GM21528 (cell line): ENCODE measurements around the gene TWF2.

Experiments used
- ATAC-seq: cut with Tn5 transposase; IDR thresholded peaks from one replicate; pipeline ENCODE4 v1.9.1; 2021; ENCODE audit warnings: mild to moderate bottlenecking, moderate library complexity; ENCODE audit not compliant: unreplicated experiment, low FRiP score

TWF2 gene

DNA sequence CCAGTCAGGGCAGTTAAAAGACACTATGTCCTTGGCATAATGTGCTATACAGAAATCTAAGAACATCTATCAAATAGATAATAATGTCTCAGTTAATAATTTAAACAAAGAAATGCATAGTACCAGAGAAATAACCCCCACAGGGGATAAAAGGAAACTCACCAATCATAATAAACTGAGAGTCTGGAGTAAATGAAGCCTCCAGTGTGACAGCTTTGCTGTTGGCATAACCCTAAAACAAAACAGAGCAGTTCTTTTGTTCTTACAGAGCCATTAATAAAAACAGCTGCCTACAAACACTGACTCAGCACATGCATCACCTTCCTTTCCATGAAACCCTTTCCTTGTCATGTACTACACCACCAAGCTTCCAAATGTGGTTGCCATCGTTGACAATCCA lies 20.1 kb upstream of the TWF2 start:
- no peak for ATAC-seq

DNA sequence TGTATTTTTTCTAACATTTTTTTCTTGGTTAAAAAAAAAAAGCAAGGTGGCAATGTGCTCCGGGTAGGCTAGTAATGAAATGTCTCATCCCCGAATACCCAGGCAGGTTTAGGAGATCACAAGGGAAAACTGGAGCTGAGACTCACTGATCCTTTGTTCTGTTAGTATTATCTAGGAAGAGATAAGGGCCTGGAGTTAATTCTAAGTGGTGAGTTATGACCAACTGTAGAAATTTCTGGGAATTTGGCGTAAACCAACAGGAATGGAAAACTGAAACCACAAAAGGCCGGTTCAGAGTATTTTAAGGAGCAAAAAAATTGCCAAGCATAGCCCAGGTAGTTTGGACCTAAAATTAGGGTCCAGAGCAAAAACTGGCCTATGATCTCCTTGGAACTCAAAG lies 19.0 kb upstream of the TWF2 start:
- ATAC-seq = no peak

DNA sequence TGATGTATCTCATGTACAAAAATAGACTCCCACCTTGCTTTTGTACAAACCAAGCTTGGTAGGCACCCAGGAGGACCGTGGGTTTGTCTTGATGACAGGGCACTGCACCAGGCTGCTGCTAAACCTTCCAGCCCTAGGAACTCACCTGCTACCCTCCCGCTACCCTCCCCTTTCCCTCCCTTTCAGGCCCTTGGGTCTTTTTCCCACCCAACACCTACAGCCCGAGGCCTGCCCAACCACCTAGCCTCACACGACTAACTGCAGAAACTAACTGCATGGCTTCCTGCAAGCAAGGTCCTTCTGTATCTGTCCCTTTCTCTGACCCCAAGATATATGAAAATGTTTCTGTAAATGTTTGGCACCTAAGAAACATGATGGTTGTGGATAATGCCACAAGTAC lies 17.7 kb upstream of the TWF2 start:
- ATAC-seq = no peak

- ATAC-seq = no peak
Measured at GRCh38 chr3:52256159-52256558, 17.2 kb upstream of the TWF2 start.

DNA sequence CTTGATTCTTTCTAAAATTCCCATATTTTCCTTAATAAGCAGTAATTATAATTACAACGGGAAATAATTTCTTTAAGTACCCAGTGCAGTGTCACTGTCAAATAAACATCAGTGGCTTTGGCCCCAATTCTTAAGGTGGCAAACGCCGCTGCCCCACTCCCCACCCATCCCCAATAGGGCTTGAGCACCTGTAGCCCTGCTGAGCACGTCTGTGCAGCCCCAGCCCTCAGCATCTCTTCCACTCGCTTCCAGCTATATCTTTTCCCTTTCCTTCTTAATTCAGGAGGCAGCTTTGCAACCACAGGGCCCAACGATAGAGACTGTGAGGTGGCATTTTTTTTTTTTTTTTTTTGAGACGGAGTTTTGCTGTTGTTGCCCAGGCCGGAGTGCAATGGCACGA lies 15.7 kb upstream of the TWF2 start:
- ATAC-seq = no peak

DNA sequence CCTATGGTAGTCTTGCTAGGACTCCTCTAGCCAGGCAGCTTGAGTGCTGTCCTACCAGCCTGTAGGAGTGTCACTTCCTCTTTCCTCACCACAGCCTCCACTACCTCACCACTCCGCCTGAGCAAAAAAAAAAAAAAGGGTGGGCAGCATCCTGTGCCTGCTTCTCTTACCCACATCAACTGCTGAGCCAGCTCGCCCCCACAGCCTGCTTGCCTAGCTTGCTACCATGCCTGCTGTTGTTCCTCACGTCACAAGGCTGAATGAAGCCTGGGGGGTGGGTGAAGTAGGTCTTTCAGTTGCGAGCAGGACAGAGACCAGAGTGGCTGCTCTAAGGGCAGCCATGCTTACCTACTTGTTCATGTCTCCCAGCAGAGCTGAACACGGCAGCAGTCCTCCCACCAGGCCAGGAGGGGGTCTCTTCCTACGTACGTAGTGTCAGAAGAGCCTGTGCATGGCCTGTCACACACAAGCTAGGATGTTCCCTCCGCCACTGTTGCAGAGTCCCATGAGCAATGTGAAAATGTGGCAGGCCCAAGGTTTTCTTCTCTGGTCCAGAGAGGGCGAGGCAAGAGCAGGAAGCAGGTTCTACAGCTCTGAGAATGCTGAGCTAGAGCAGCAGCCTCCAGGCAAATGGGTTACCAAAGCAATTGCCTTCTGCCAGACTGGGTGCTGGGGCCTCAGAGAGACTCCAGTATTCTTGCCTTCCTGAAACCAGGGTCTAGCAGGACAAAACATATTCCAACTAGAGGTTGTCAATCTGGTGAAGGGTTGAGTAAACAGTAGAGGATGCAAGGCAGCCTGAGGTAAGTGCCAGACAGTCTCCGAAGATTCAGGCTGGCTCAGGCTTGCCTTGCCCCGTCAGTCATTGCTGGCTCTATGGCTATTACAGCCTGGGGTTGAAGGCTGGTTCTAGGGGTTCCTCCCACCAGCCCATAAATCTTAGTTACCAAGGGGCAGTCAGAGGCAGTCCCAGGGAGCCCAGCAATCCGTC lies 14.7 kb upstream of the TWF2 start:
- ATAC-seq = peak; percentile 89

GRCh38 chr3:52250122-52250521 lies 11.2 kb upstream of the TWF2 start:
- no peak for ATAC-seq

GRCh38 chr3:52249683-52250082 lies 10.7 kb upstream of the TWF2 start:
- ATAC-seq = no peak

GRCh38 chr3:52248816-52249547 lies 10.0 kb upstream of the TWF2 start:
- no peak for ATAC-seq

DNA sequence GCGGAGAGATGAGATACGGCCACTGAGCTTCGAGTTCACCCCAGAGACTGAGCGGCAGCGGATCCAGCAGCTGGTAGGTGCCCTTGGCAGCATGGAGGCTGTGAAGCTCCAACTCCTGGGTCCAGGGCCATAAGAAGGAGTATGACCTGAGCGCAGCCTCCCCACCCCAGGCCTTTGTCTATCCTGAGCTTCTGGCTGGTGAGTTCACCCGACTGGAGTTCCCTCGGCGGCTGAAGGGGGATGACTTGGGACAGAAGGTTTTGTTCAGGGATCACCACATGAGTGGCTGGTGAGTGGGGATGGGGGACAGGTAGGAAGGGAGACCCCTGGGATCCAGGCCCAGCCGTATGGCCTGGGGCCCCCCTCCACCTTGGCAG lies 9.2 kb upstream of the TWF2 start:
- ATAC-seq = no peak

DNA sequence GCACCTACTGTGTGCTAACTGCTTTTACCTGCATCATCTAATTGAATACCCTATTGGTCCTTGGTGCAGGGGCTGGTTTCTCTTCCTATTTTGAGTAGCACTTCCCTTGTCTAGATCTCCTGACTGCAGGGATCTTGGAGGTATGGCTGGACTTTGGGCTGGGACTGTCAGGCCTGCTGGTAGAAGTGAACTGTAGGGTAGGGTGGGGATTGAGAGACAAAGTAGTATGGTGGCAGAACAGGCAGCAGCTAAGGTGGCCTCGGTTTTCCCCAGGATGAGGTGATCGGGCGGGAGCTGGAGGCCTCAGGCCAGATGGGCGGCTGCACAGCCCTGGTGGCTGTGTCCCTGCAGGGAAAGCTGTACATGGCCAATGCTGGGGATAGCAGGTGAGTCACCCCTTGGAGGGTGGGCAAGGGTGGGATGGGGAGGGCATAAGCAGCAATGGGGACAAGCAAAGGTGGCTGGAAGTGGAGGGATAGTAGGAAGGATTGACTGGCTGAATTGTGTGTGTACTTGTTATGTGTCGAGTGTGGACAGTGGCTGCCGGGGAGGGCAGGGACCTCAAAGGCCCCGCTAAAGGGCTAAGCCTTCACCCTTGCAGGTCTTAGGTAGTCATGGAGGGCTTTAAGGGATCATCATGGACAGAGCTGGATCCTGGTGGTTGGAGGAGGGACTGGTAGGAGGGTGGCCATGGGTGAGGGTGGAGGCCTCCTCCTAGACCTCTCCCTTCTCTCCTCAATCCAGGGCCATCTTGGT lies 8.6 kb upstream of the TWF2 start:
- ATAC-seq = no peak

DNA sequence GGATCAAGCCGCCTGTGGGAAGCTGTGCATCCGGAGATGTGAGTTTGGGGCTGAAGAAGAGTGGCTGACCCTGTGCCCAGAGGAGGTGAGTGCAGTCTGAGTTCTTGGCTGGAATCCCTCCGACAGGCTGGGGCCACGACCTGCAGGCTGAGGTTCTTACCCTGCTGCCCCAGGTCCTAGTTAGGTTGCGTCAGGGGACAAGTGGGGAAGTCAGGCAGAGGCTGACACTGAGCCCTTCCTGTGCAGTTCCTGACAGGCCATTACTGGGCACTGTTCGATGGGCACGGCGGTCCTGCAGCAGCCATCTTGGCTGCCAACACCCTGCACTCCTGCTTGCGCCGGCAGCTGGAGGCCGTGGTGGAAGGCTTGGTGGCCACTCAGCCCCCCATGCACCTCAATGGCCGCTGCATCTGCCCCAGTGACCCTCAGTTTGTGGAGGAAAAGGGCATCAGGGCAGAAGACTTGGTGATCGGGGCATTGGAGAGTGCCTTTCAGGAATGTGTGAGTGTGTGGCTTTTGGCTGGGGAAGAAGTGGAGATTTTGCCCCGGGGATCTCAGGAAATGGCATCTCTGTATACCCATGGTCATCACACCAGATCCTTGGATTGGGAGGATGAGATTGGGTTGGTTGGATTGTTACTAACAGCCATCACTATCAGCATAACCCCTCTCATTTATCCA lies 7.9 kb upstream of the TWF2 start:
- ATAC-seq = no peak

- ATAC-seq = no peak
Measured at GRCh38 chr3:52246264-52246620, 7.3 kb upstream of the TWF2 start.

DNA sequence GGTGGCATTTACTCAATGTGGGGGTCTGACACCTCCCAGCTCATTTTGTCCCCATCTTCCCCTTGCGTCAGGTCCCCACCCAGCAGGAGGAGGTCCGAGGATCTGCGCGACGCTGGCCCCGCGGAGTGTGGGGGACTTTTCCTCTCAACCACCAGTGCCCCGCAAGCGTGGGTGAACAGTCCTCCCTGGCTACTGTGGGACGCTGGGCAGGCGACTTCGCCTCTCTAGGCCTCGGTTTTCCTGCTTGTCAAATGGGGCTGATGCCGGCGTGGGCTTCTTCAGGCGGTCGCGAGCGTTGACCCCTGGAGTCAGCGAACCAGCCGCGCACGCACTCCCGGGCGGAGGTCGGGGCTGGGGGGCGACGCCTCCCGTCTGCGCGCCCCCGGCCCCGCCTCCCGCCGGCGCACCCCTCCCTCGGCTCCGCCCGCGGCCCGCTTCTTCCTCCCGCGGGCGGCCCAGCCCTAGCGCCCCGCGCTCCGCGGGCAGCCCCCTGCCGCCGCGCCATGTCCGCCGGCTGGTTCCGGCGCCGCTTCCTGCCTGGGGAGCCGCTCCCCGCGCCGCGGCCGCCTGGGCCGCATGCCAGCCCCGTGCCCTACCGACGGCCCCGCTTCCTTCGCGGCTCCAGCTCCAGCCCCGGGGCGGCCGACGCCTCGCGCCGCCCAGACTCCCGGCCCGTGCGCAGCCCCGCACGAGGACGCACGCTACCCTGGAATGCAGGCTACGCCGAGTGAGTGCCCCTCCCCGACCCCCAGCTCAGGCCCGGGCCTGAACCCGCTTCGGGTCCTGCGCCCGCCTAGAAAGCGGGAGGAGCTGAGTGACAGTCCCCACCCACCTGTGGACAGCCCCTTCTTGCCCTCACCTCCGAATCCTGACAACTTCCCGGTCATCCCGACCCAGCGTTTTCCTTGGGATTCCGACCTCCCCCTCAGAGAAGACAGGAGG lies 6.6 kb upstream of the TWF2 start, which contains the start of gene PPM1M:
Gene PPM1M (plus strand): TSS at position 438 of the 942 bp plus-strand sequence. CDS start 66 bp downstream, at position 504.
- ATAC-seq = no peak

DNA sequence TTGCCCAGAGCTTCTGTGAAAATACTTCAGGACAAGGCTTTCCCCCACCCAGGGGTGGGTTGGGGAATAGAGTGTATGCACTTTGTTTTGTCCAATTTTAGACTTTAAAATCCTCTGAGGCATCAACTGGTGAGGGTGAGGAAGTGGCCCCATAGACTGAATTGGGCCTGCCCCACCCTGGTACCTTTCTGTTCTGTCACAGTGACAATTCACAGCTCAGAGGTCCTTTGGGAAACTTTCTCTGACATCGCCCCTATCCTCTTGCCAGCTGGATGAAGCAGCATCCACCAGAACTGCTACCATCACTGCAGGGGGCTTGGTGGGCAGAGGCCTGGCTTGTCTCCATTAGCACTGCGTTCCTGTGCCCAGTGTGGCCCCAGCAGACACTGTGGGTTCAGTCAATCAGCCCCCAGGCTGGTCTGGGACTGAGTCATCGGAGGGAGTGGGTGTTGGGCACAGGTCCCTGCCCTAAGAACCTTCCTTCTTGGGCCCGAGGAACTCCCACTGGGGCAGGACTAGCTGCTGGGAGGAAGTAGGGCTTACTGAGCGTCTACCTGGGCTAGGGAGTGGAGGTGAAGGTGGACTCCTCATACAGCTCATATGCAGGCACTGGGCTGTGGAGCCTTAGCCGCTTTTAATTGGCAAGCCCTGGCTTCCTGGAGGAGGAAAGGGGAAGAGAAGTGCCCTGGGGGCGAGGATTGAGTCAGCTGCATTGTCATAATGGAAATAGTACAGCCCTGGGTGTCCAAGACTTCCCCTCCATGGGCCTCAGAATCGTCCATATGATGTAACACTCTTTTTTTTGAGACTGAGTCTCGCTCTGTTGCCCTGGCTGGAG lies 5.1 kb upstream of the TWF2 start:
- no peak for ATAC-seq

DNA sequence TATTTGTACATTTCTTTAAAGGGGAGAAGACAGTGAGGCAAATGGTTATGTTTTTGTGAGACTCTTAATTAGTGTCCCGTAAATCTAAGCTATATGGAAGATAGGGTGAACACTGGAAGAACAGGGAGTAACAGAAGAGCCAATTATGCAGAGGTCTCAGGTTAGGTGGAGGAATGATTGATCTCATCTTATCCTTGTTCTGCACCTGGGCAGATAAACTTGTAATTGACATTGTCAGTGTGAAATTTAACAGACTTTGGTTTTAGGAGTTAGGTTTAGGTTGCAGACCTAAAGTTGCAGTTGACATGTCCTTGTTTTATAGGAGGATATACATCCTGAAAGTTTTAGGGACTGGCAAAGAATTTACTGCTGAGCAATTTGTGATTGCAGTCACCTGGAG lies 3.1 kb upstream of the TWF2 start:
- no peak for ATAC-seq

DNA sequence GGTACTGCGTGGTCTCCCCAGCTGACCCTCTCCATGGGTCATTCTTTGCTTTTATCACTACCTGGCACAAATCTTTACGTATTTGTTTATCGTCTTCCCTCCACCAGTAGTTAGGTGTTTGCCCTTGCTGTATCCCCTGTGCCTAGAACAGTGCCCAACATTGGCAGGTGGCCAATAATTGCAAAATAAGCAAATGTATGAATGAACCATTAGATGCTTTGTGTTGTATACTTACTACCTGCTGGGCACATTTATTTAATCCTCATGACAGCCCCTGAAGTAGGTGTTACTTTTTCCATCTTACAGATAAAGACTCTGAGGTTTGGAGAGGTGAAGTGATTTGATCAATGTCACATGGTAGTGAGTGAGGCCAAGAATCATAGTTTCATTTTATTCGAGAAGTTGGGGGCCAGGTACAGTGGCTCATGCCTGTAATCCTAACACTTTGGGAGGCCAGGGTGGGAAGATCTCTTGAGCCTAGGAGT lies 2.0 kb upstream of the TWF2 start:
- ATAC-seq = no peak
